D341Med (cell line): Measurements from ENCODE around the gene DTX4.

Experiments used
- DNase-seq: peaks from one replicate; pipeline ENCODE4 v3.0.0; 2012; ENCODE audit warnings: low spot score

Gene DTX4

GRCh38 chr11:59221441-59221840 is 49.5 kb downstream of the DTX4 start:
- DNase-seq, result no peak

GRCh38 chr11:59222464-59223060 is 50.6 kb downstream of the DTX4 start:
- DNase-seq, result no peak

GRCh38 chr11:59223177-59223576 is 51.2 kb downstream of the DTX4 start:
- no peak for DNase-seq

- DNase-seq, result no peak
These were observed 51.7 kb downstream of the DTX4 start for GRCh38 chr11:59223611-59224010.

GRCh38 chr11:59224351-59224928 is 52.5 kb downstream of the DTX4 start:
- no peak for DNase-seq

- DNase-seq, result no peak
These were observed 53.1 kb downstream of the DTX4 start for GRCh38 chr11:59225017-59225416.

- DNase-seq, result no peak
These were observed 54.5 kb downstream of the DTX4 start for GRCh38 chr11:59226396-59226795.

GRCh38 chr11:59240322-59240721 is 68.4 kb downstream of the DTX4 start:
- no peak for DNase-seq

- DNase-seq, result no peak
These were observed 71.7 kb downstream of the DTX4 start for GRCh38 chr11:59243633-59244032.

GRCh38 chr11:59247531-59248227 is 75.7 kb downstream of the DTX4 start:
- no peak for DNase-seq

GRCh38 chr11:59249535-59249934 is 77.6 kb downstream of the DTX4 start:
- no peak for DNase-seq

GRCh38 chr11:59253001-59253400 is 81.1 kb downstream of the DTX4 start:
- DNase-seq, result no peak

- no peak for DNase-seq
These were observed 82.4 kb downstream of the DTX4 start for GRCh38 chr11:59254286-59254685.

GRCh38 chr11:59255281-59255680 is 83.3 kb downstream of the DTX4 start:
- DNase-seq, result no peak
